ENCODE measurements around the gene GABRB2. TPM values are rescaled to one million over a fixed set of nuclear protein-coding genes. Genes with fewer than 3 reads are reported as not detected.

The GABRB2 gene
- total and polyA plus RNA-seq, 2 experiments from 2014 or later = 1.8 to 3.6 TPM

DNA sequence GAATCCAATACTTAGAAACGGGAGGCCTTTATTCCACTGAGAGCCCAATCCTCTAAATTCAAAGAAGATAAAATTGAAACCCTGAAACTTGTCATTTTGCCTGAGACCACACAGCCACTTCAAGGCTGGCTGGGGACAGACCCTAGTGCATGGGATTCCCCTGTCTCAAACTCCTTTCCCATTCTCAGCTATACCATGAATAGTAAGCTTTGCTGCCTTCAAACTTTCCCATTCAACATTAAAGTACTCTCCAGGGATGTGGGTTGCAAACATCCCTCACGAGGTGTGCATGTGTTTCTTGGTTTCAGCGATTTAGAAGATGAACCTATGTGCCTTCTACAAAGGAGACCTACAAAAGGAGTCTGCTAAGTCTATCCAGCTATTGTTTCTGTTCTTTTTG lies 64.6 kb downstream of the GABRB2 start:
- Histone ChIP-seq H3K27me3 (no peaks in the 10 kb centered on the region), H3K4me3 (no peak overlapping the region), H3K4me1 (ENCODE audit: low read depth) (no peaks in the 10 kb centered on the region), H3K9me3 (ENCODE audit: low read depth) (no peaks in the 10 kb centered on the region), H3K36me3 (no peaks in the 10 kb centered on the region), H3K27ac (no peak overlapping the region)
- DNase-seq (ENCODE audit: low read depth in 1 of 2, low spot score in 1 of 2) = no peak
- TF ChIP-seq, protein P1, sequence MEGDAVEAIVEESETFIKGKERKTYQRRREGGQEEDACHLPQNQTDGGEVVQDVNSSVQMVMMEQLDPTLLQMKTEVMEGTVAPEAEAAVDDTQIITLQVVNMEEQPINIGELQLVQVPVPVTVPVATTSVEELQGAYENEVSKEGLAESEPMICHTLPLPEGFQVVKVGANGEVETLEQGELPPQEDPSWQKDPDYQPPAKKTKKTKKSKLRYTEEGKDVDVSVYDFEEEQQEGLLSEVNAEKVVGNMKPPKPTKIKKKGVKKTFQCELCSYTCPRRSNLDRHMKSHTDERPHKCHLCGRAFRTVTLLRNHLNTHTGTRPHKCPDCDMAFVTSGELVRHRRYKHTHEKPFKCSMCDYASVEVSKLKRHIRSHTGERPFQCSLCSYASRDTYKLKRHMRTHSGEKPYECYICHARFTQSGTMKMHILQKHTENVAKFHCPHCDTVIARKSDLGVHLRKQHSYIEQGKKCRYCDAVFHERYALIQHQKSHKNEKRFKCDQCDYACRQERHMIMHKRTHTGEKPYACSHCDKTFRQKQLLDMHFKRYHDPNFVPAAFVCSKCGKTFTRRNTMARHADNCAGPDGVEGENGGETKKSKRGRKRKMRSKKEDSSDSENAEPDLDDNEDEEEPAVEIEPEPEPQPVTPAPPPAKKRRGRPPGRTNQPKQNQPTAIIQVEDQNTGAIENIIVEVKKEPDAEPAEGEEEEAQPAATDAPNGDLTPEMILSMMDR (IDR thresholded peaks at IDR 0.05; ENCODE audit: low read depth, low read length) = no peak

DNA sequence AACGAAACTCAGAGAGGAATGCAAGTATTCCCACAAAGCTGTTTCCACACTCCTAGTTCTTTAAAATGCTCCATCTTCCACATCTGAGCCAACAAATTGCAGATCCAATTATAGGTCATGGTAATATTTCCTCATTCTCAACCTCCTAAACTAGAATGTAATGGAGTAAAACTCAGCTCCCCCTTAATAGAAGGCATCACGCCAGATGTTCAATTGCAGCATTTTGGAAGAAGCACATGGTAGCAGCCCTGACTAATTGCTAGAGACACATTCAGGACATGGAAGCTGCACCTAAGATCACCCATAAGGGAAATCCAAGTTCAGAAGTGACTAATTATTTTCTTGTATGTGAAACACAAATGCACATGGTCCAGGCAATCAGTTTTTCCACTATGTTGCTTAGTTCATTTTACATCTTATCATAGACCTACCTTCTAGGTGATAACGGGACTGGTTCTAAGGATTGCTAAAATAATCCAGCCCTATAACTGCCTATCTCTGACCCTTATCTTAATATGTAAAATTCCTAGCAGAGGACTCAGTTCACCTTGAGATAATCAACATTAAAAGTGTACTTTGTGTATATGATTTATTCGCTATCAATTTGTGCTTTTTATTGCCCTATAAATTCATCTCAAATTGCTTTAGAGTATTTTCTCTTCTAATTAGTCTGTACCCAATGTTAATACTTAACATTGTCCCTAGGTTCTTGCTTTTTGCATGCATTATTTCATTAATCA lies 75.1 kb downstream of the GABRB2 start:
- Histone ChIP-seq H3K9me3 (ENCODE audit: low read depth) (no peaks in the 10 kb centered on the region), H3K4me1 (ENCODE audit: low read depth) (no peaks in the 10 kb centered on the region), H3K27me3 (no peaks in the 10 kb centered on the region), H3K36me3 (no peaks in the 10 kb centered on the region), H3K4me3 (no peak overlapping the region), H3K27ac (no peak overlapping the region)
- TF ChIP-seq, protein P1 (IDR thresholded peaks at IDR 0.05; ENCODE audit: low read depth, low read length) = no peak
- DNase-seq (ENCODE audit: low read depth in 1 of 2, low spot score in 1 of 2) = no peak

DNA sequence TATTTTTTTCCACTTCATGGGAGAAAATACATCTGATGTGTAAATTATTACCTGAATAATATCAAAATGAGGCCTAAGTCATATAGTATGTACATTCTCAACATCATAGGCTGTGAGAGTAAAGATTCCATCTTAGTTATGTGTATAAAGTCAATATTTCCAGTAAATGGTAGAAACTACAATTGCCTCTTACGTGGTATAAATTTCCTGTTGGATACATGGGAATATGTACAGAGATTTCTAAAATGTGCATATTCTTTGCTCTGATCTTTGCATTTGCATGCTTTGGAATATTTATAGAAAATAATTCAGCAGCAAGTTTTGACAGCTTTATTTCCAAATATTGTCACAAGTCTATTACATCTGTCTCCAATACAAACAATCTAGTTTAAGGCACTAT lies 78.8 kb downstream of the GABRB2 start:
- TF ChIP-seq, protein P1 (IDR thresholded peaks at IDR 0.05; ENCODE audit: low read depth, low read length) = no peak
- no peak overlapping the region for H3K27ac ChIP-seq

DNA sequence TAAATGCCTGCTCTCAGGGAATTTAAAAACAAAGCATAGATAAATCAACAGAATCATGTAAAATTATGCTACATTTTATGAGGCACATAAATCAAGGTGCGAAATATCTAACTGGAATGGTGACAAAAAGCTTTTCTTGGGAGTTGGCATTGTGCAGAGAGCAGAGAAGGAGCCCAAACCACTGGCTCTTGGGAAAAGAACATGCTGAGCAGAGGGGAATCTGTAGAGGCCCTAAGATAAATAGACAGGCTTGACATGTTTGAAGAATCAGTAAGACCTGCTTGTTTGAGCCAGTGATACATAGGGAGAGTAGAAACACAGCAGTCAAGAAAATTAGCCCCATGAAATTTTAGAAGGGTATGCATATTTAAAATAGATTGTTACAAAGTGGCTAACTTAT lies 85.8 kb downstream of the GABRB2 start:
- H3K4me1 ChIP-seq (ENCODE audit: low read depth) = peaks cover 14% of the 10 kb centered on the region
- H3K4me3 ChIP-seq = no peak overlapping the region
- TF ChIP-seq, protein P1 (IDR thresholded peaks at IDR 0.05; ENCODE audit: low read depth, low read length) = no peak
- no peak overlapping the region for H3K27ac ChIP-seq
- no peaks in the 10 kb centered on the region for H3K27me3 ChIP-seq
- DNase-seq (ENCODE audit: low read depth in 1 of 2, low spot score in 1 of 2) = peak in 1 of 2 donors; percentile 4
- no peaks in the 10 kb centered on the region for H3K36me3 ChIP-seq
- no peaks in the 10 kb centered on the region for H3K9me3 ChIP-seq (ENCODE audit: low read depth)

More for the DNA sequence above, 78.8 kb downstream of the GABRB2 start:
- no peak for DNase-seq (ENCODE audit: low read depth in 1 of 2, low spot score in 1 of 2)
- H3K9me3 ChIP-seq (ENCODE audit: low read depth) = no peaks in the 10 kb centered on the region
- H3K36me3 ChIP-seq = no peaks in the 10 kb centered on the region
- H3K4me1 ChIP-seq (ENCODE audit: low read depth) = no peaks in the 10 kb centered on the region
- no peaks in the 10 kb centered on the region for H3K27me3 ChIP-seq
- H3K4me3 ChIP-seq = no peak overlapping the region

DNA sequence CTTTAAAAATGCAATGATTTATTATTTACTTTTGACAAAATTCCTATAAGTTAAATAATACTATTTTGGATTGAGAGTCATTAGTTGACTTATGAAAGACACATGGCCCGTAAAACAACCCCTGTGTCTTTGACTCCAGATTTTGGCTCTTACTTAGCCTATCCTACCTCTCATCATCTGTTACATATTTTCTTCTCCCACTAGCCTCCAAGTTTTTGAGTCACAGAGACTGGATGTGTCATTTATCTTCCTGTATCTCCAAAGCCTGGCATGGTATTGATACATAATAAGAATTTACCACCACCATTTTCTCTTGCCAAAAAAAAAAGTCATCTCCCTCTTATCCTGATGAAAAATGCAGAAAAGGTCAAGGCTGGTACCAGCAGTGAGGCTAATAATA lies 99.9 kb downstream of the GABRB2 start:
- Histone ChIP-seq H3K27ac (no peak overlapping the region), H3K9me3 (ENCODE audit: low read depth) (no peaks in the 10 kb centered on the region), H3K4me1 (ENCODE audit: low read depth) (no peaks in the 10 kb centered on the region), H3K4me3 (no peak overlapping the region), H3K27me3 (no peaks in the 10 kb centered on the region), H3K36me3 (no peaks in the 10 kb centered on the region)
- DNase-seq (ENCODE audit: low read depth in 1 of 2, low spot score in 1 of 2) = no peak
- TF ChIP-seq, protein P1 (IDR thresholded peaks at IDR 0.05; ENCODE audit: low read depth, low read length) = no peak

Measured in cardiac muscle cell (in vitro differentiated cells and primary cell).